Measurements from ENCODE around the gene PLD1.

DNA sequence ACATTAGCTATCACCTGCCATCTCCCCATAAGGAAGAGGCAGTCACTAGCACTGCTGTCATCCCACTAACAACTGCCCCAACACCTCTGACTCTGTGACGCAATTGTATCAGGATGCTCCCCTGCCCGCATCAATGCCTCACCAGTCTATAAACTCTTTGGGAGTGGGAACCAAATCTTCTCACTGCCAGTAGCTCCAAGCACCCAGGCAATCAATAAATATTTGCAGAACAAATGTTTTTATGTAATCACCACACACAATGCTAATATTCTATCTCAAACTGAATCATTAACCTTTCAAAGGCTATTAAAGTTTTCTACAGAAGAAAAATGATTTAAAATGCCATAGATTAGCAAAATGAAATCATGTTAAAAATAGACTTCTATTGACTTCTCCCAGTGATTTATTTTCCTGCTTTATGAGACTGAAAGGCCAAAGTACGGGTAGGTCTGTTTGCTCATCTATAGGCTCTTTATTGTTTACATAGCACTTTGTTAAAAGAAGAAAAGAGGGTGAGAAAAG lies 131.3 kb downstream of the PLD1 start:
- TF ChIP-seq YY1 (tag by site-specific recombination; IDR thresholded peaks at IDR 0.05) (no peak), CTCF (tag by site-specific recombination; IDR thresholded peaks at IDR 0.05) (no peak), ZNF654 (tag by site-specific recombination; IDR thresholded peaks at IDR 0.05; ENCODE audit: low read depth) (no peak), ZNF311 (tag by site-specific recombination; IDR thresholded peaks at IDR 0.05; ENCODE audit: borderline replicate concordance) (no peak), ZNF639 (tag by site-specific recombination; IDR thresholded peaks at IDR 0.05) (no peak), ZNF768 (tag by site-specific recombination; IDR thresholded peaks at IDR 0.05) (no peak), REST (tag by site-specific recombination; IDR thresholded peaks at IDR 0.05) (no peak), ZNF132 (tag by site-specific recombination; IDR thresholded peaks at IDR 0.05; ENCODE audit: borderline replicate concordance) (no peak), ZNF24 (tag by site-specific recombination; IDR thresholded peaks at IDR 0.05) (no peak), ZBTB1 (tag by site-specific recombination; IDR thresholded peaks at IDR 0.05) (no peak), KLF1 (tag by site-specific recombination; IDR thresholded peaks at IDR 0.05) (no peak), ZNF140 (tag by site-specific recombination; IDR thresholded peaks at IDR 0.05) (no peak)
- TF ChIP-seq, protein P1, sequence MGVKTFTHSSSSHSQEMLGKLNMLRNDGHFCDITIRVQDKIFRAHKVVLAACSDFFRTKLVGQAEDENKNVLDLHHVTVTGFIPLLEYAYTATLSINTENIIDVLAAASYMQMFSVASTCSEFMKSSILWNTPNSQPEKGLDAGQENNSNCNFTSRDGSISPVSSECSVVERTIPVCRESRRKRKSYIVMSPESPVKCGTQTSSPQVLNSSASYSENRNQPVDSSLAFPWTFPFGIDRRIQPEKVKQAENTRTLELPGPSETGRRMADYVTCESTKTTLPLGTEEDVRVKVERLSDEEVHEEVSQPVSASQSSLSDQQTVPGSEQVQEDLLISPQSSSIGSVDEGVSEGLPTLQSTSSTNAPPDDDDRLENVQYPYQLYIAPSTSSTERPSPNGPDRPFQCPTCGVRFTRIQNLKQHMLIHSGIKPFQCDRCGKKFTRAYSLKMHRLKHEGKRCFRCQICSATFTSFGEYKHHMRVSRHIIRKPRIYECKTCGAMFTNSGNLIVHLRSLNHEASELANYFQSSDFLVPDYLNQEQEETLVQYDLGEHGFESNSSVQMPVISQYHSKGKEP (tag by site-specific recombination; IDR thresholded peaks at IDR 0.05), result no peak

Data from HEK293 (cell line).